GM13977 (cell line): Measurements from ENCODE around the gene RPL4.
"Not testable (repeated sequence)": the region's sequence is repeated elsewhere in the genome, so short reads cannot be mapped to it uniquely, and the experiment has no call there.

Experiments used
- DNase-seq: peaks from one replicate; pipeline ENCODE4 v3.0.0; 2012; ENCODE audit warnings: low spot score
- in situ Hi-C: fragments of 300-500 bp; cut with MboI; formaldehyde crosslinking; loops from one replicate; pipeline ENCODE4 v1.12.0; 2022; ENCODE audit warnings: low sequenced_read_pairs, low pct_unique_long_range_greater_than_20kb, mixed read lengths, inconsistent platforms; ENCODE audit not compliant: unreplicated experiment
- TF ChIP-seq, protein P1 (sequence below): IDR thresholded peaks from 2 replicates; pipeline ENCODE4 v1.5.1; 2012; ENCODE audit warnings: mild to moderate bottlenecking, control low read depth; ENCODE audit not compliant: insufficient read depth; ENCODE audit errors: extremely low read depth, missing control alignments

Gene RPL4

DNA sequence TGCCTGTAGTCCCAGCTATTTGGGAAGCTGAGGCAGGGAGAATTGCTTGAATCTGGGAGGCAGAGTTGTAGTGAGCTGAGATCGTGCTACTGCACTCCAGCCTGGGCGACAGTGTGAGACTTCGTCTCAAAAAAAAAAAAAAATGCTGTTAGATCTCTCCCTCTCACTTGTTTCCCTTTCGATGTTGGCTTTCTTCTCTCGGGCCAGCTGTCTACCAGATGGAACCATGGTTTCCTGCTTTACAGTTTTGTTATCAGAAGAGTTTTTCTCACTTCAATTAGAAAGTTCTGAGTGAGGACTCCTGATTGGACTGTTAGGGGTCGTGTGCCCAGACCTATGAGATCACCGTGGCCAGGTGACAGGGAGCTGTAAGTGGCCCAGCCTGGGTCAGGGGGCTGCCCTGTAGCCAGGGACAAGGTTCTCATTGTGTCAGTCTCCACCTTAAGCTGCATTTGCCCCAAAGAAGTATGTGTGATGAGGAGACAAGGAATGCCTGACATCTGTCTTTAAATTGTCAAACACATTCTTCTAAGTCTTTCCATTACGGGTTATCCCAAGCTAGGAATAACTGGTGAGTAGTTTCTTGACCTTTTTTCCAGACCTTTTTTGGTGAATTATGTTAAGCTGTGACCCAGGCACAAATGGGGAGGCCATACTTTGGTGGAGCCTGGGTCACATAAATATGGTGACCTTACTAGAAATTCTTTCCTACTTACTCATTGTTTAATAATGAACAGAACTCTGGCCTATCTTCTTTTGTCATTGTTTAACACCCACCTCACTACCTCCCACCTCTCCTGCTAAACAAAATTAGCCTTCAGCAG, 32.3 kb downstream of the RPL4 start:
- DNase-seq = peak; percentile 78
- in situ Hi-C loops = no loop called here
- TF ChIP-seq, protein P1, sequence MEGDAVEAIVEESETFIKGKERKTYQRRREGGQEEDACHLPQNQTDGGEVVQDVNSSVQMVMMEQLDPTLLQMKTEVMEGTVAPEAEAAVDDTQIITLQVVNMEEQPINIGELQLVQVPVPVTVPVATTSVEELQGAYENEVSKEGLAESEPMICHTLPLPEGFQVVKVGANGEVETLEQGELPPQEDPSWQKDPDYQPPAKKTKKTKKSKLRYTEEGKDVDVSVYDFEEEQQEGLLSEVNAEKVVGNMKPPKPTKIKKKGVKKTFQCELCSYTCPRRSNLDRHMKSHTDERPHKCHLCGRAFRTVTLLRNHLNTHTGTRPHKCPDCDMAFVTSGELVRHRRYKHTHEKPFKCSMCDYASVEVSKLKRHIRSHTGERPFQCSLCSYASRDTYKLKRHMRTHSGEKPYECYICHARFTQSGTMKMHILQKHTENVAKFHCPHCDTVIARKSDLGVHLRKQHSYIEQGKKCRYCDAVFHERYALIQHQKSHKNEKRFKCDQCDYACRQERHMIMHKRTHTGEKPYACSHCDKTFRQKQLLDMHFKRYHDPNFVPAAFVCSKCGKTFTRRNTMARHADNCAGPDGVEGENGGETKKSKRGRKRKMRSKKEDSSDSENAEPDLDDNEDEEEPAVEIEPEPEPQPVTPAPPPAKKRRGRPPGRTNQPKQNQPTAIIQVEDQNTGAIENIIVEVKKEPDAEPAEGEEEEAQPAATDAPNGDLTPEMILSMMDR = no peak

GRCh38 chr15:66470825-66471224, 33.8 kb downstream of the RPL4 start:
- in situ Hi-C loops, DNase-seq: not testable (repeated sequence)

GRCh38 chr15:66467162-66468040, 37.3 kb downstream of the RPL4 start:
- DNase-seq, in situ Hi-C loops: not testable (repeated sequence)

GRCh38 chr15:66465294-66465693, 39.4 kb downstream of the RPL4 start:
- in situ Hi-C loops, DNase-seq: not testable (repeated sequence)

DNA sequence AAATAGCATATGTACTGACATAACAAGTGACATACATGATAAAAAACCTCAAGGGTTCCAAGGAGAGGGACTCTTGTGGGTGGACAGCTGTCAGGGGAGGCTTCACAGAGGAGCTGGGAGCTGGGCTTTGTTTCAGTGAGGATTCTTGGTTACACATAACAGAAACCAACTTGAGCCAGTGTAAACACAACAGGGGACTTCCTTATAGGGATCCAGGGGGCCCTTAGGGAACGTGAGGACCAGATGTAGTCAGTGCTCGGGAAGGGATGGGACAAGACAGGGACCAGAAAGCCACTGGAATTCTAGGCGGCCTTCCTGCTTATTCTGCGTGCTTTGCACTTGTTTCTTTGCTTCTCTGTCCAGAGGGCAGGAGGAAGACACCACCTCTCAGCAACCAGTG, 42.0 kb downstream of the RPL4 start:
- in situ Hi-C loops = no loop called here
- DNase-seq = no peak
- TF ChIP-seq, protein P1 = no peak

DNA sequence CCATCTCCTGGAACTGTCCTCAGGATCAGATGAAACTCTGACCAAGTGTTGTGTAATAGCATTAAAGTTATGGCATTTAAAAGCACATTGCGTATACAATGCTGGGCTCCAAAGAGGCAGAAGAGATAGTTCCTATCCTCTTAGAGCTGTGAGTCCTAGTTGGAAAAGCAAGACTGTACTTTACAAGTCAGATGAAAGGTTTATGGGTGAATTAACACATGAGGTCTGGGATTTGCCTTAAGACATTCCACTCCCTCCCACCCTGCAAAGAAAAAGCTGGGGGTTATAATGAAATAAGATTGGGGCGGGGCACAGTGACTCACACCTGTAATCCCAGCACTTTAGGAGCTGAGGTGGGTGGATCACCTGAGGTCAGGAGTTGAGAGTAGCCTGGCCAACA, 42.7 kb downstream of the RPL4 start:
- in situ Hi-C loops = no loop called here
- DNase-seq = no peak
- TF ChIP-seq, protein P1 = no peak

GRCh38 chr15:66461294-66461693, 43.4 kb downstream of the RPL4 start:
- DNase-seq, in situ Hi-C loops: not testable (repeated sequence)

GRCh38 chr15:66459818-66460615, 44.6 kb downstream of the RPL4 start:
- TF ChIP-seq, protein P1 = no peak
- in situ Hi-C loops = no loop called here
- DNase-seq = no peak
